NCI-H2081 (cell line): Measurements from ENCODE around the gene AGAP1.

Experiments
- DNase-seq, 2 experiments: peaks; one replicate each; lab custom pipeline; 2025; lab: John Stamatoyannopoulos, UW

Gene AGAP1

GRCh38 chr2:235877275-235877802, 383.5 kb downstream of the AGAP1 start:
- no peak for DNase-seq

GRCh38 chr2:235879116-235879515, 385.3 kb downstream of the AGAP1 start:
- no peak for DNase-seq

DNA sequence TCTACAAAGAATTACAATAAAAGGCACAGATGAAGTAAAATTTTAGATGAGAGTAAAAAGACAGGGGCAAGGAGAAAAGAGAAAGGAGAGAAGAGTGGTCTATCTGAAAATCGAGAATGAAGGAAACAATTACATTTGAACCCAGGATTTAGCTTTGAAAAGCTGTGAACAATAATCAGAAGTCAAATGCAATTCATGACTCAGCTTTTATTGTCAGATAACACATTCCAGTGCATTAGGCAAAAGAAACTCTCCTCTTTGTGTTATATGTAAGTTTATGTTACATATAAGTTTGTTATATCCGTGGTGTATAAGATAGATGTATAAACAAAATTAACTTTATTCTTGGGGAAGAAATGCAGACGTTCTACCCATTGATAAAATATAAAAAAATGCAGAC, 389.8 kb downstream of the AGAP1 start:
- no peak for DNase-seq

- DNase-seq: no peak
Measured at GRCh38 chr2:235889302-235889630, 395.4 kb downstream of the AGAP1 start.

- DNase-seq: no peak
Measured at GRCh38 chr2:235893129-235893698, 399.4 kb downstream of the AGAP1 start.

DNA sequence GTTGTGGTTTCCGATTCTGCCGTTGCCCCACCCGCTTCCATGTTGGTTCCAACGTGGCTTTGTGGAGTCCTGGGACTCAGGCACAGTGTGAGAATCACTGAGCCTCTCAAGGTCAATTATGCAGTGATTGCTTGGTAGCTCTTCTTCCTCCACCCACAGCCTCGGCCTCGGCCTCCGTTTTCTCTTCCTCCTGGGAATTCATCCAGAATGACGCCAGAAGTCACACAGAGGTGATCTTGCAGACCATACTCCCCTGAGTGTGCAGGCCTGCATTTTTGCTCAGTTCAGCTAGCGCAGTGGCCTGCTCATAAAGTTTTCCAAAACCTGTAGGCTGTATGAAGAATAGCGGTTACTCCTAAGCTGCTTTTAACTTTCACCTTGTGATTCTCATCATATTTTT, 401.0 kb downstream of the AGAP1 start:
- no peak for DNase-seq

DNA sequence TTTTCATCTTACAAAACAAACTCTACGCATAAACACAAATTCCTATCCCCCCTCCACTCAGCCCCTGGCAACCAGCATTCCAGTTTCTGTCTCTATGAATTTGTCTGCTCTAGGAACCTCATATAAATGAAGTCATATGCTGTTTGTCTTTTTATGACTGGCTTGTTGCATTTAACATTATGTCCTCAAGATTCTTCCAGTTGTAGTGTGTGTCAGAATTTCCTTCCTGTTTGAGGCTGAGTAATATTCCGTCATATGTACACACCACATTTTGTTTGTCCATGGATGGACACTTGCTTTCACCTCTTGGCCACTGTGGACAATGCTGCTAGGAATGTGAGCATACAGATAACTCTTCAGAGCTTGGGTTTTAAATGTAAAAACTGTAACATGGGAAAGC, 402.2 kb downstream of the AGAP1 start:
- no peak for DNase-seq

- no peak for DNase-seq
Measured at GRCh38 chr2:235897992-235898391, 404.1 kb downstream of the AGAP1 start.

GRCh38 chr2:235898766-235899165, 404.9 kb downstream of the AGAP1 start:
- DNase-seq: no peak

DNA sequence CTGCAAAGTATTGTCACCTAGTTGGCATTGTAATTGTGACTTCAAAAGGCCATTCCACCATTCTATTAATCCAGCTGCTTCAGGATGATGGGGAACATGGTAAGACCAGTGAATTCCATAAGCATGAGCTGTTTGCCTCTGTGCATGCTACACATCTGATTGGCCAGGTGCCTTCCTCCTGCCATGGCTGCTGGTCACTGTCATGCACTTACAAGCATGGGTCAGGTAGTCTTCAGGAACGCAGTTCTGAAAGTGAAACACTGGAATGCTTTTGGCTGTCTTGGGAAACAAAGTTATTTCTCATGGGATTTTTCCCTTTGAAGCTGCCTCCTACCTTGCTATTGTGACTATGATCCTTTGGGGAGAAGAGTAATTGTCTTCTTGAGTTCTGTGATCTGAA, 406.8 kb downstream of the AGAP1 start:
- DNase-seq: no peak

GRCh38 chr2:235901243-235901642, 407.4 kb downstream of the AGAP1 start:
- no peak for DNase-seq

DNA sequence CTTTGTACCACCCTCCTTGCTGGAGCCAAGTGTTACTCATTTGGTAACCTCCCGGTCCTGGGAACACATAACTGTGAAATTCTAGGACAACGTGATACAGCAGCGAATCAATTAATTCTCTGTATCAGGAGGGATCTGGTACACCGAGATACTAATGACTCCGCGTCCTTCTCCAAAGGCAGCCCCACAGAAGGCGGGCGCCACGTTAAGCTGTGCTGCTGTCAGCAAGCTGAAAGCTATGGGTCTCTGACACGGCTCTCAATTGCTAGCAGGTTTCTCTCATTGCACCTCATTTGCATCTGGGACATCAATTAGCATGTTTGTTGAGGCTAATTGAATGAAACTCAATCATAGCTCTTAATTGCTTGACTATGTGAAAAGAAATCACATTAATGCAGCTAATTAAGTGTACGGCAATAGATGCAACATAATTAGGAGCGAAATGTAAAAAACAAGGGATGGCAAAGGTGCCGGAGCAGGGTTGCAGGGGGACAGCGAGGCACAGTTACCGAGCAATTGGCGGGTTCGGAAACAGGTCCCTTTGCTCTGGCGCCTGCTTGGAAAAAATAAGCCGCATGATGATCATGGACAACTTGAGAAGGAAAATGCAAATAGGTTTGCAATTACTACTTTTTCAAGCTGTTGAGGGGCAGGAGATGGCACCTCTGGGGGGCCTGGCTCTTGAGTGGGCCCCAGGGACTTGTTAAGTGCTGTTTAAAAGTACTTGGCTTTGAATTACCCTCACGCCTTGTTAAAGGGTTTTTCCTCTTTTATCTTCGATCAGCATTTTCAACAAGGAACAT, 410.1 kb downstream of the AGAP1 start:
- no peak for DNase-seq

DNA sequence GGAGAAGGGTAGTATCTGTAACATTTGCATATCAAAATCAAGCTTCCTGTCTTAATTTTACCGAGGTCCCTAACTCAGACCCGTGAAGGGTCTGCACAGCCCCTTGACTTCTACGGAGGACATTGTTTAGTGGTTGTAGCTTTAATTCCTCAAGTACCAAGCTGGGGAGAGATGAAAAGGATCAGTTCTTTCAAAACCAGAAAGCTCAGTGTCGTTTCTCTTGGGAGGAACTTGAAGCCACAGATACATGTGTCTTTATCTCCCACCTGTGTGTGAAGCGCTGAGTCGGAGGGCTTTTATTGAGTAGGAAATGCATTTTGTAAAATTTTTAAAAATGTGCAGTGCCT, 410.7 kb downstream of the AGAP1 start:
- no peak for DNase-seq

DNA sequence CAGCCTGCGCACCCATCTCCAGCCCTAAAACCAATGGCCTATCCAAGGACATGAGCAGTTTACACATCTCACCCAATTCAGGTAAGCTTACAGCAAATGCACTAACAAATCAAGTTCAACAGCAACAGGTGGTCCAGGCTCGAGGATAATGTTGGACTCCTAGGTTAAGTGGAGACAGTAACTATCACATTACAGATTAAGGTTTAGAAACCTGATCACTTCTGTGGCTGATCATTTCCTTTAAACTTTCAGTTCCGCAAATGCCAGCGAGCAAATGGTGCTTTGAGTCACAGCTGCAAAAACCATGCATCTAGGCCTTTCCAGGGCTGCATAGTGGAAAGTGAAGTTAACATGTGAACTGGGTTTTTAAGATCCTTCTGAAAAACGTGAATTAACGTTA, 415.0 kb downstream of the AGAP1 start:
- no peak for DNase-seq

GRCh38 chr2:235909358-235909757, 415.5 kb downstream of the AGAP1 start:
- no peak for DNase-seq

DNA sequence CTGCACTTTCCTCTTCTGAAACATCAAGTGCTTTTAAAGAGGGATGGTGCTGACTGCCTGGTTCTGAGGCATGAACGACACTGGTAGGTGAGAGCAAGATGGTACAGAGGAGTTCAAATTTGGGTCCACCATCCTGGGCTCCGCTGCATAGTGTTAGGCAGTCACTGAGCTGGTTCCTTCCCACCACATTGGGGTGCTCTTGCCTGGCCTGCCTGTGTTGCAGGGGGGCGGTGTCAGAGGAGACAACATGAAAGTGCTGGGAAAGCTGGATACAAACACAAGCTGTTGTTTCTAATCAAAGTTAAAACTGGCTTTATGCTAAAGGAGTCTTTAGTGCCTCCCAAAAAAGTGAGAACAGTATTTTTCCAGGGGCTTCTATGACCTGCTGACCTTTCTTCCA, 416.2 kb downstream of the AGAP1 start:
- DNase-seq: no peak

- no peak for DNase-seq
Measured at GRCh38 chr2:235911125-235911524, 417.3 kb downstream of the AGAP1 start.

- no peak for DNase-seq
Measured at GRCh38 chr2:235911633-235912233, 417.9 kb downstream of the AGAP1 start.

- DNase-seq: no peak
Measured at GRCh38 chr2:235914756-235915155, 420.9 kb downstream of the AGAP1 start.

DNA sequence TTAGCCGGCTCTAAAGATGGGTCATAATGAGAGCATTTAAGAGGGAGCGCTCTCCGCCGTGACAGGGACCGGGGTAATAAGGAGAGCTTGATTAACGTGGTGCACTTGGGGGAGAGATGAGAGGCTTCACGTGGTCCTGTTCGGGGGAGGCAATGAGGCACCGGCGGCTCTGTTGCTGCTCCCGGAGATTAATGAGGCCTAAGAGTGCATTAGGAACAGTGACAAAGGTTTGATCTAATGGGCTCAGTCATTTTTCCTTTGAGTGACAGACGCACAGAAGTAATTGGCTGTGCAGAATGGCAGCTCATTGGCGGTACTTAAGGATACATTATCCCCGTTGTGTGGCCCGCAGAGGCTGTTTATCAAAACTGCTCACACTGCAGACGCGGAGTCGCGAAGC, 423.7 kb downstream of the AGAP1 start:
- no peak for DNase-seq

- no peak for DNase-seq
Measured at GRCh38 chr2:235918876-235919275, 425.0 kb downstream of the AGAP1 start.

DNA sequence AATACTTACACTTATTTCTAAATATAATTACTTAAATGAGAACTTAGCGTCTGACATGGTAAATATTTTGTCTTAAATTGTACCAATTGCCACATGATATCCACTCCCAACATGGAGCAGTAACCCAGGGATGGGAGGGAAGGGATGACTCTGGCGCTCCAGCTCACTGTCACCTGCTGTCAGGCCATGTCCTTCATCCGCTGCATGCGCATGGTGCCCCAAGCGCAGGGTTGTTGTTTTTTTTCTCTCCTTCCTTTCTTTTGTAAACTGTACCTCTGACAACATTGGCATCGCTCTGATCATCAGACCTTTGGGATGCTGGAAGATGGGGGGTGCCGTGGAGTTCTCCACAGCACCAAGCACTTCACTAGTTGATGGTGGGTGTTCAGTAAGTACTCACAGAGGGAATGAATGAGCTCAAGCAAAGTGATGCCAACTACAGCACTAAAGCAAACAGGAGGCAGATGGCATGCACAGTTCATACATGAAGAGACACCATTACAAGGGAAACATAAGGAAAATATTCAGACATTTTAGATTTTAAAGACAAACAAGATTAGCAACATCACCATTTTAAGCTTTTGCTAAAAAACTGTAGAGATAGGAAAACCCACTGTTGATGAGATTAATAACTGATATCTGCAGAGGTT, 426.5 kb downstream of the AGAP1 start:
- DNase-seq: no peak
